ENCODE data around the gene IQCC.

Gene IQCC

DNA sequence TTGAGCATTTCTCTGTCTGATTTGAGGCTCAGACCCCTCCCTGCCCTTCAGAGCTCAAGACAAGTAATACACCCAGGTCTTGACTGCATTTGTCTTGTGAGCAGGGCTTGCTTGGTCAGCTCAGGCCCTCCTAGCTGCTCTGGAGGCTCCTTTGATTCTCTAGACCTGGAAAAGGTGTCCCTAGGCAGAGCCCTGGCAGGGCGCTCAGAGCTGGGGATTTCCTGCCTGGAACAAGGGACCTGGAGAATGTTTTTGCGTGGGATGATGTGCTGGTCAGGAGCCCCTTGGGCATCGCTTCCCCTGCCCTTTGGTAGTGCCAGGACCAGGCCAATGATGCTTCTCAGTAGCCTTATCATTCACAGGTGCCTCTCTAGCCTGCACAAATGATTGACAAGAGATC is 9.9 kb upstream of the IQCC start:
- no peak overlapping the region for H3K9ac ChIP-seq (ENCODE audit: low read length in 2 of 2)
- no peak overlapping the region for H3K27ac ChIP-seq (ENCODE audit: low read length)
- H3K36me3 ChIP-seq (ENCODE audit: control insufficient read depth in 2 of 2, insufficient read depth in 2 of 2, low read length in 2 of 2), result peaks cover 59 to 71% of the 10 kb centered on the region in 2 donors
- H3K27me3 ChIP-seq (ENCODE audit: control insufficient read depth in 1 of 2, insufficient read depth in 2 of 2, low read length in 2 of 2), result no peaks in the 10 kb centered on the region
- no peaks in the 10 kb centered on the region for H3K9me3 ChIP-seq (ENCODE audit: control insufficient read depth in 2 of 2, low read length in 2 of 2)
- H3K4me1 ChIP-seq (ENCODE audit: control insufficient read depth, insufficient read depth, low read length), result peaks cover 18% of the 10 kb centered on the region
- no peak overlapping the region for H3K4me3 ChIP-seq (ENCODE audit: low read length in 2 of 2)

DNA sequence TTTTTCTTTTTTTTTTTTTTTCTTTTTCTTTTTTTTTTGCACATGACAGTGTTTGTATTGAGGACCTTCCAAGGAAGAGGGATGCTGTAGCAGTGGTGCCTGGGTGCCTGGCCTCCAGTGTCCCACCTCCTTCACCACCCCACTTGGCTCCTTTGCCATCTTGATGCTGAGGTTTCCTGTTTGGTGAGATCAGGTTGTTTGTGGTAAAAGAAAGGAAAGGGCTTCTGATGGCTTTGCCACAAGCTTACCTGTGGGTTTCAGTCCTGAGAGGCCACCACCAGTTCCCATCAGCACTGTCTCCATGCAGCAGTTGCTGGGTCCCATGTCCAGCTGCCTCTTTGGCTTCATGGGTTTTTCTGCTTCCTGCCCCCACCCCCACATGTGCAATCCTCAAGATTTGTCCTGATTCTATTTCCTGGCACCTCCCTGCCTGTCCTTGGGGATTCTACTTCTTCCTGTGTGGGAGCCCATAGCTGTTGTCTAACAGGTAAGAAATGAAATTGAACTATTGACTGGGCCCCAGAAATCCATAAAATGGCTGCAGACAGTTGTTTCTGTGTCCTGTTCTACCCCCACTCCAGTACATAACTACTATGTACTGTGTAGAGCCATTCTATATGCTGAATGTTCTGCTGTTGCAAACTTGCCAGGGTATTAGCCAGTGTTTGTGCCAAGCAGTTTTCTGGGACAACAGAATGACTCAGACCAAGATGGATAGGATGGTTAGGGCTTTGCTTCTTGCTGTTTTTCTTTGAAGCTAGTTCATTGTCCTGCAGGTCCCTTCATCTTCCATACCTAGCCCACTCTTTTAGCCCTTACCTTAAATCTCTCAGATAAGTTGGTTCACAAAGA is 9.3 kb upstream of the IQCC start:
- peaks cover 56 to 67% of the 10 kb centered on the region in 2 donors for H3K36me3 ChIP-seq (ENCODE audit: control insufficient read depth in 2 of 2, insufficient read depth in 2 of 2, low read length in 2 of 2)
- no peak overlapping the region for H3K9ac ChIP-seq (ENCODE audit: low read length in 2 of 2)
- H3K9me3 ChIP-seq (ENCODE audit: control insufficient read depth in 2 of 2, low read length in 2 of 2), result no peaks in the 10 kb centered on the region
- no peak overlapping the region for H3K4me3 ChIP-seq (ENCODE audit: low read length in 2 of 2)
- peaks cover 20% of the 10 kb centered on the region for H3K4me1 ChIP-seq (ENCODE audit: control insufficient read depth, insufficient read depth, low read length)
- no peaks in the 10 kb centered on the region for H3K27me3 ChIP-seq (ENCODE audit: control insufficient read depth in 1 of 2, insufficient read depth in 2 of 2, low read length in 2 of 2)
- H3K27ac ChIP-seq (ENCODE audit: low read length), result no peak overlapping the region

GRCh38 chr1:32197074-32197473 is 8.4 kb upstream of the IQCC start:
- Histone ChIP-seq H3K4me3 (ENCODE audit: low read length in 2 of 2) (no peak overlapping the region), H3K9ac (ENCODE audit: low read length in 2 of 2) (no peak overlapping the region), H3K27me3 (ENCODE audit: control insufficient read depth in 1 of 2, insufficient read depth in 2 of 2, low read length in 2 of 2) (no peaks in the 10 kb centered on the region), H3K36me3 (ENCODE audit: control insufficient read depth in 2 of 2, insufficient read depth in 2 of 2, low read length in 2 of 2) (peaks cover 47 to 58% of the 10 kb centered on the region in 2 donors), H3K4me1 (ENCODE audit: control insufficient read depth, insufficient read depth, low read length) (peaks cover 28% of the 10 kb centered on the region), H3K9me3 (ENCODE audit: control insufficient read depth in 2 of 2, low read length in 2 of 2) (no peaks in the 10 kb centered on the region), H3K27ac (ENCODE audit: low read length) (no peak overlapping the region)

DNA sequence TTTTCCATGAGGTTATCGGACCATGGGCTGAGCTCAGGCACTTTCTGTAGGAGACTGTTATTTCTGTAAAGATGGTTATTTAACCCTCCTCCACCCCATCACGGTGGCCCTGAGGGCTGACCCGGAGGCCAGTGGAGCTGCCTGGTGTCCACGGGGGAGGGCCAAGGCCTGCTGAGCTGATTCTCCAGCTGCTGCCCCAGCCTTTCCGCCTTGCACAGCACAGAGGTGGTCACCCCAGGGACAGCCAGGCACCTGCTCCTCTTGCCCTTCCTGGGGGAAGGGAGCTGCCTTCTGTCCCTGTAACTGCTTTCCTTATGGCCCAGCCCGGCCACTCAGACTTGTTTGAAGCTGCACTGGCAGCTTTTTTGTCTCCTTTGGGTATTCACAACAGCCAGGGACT is 7.6 kb upstream of the IQCC start:
- H3K27me3 ChIP-seq (ENCODE audit: control insufficient read depth in 1 of 2, insufficient read depth in 2 of 2, low read length in 2 of 2), result no peaks in the 10 kb centered on the region
- H3K4me1 ChIP-seq (ENCODE audit: control insufficient read depth, insufficient read depth, low read length), result peaks cover 29% of the 10 kb centered on the region
- no peak overlapping the region for H3K27ac ChIP-seq (ENCODE audit: low read length)
- H3K9ac ChIP-seq (ENCODE audit: low read length in 2 of 2), result no peak overlapping the region
- H3K36me3 ChIP-seq (ENCODE audit: control insufficient read depth in 2 of 2, insufficient read depth in 2 of 2, low read length in 2 of 2), result peaks cover 40 to 51% of the 10 kb centered on the region in 2 donors
- no peaks in the 10 kb centered on the region for H3K9me3 ChIP-seq (ENCODE audit: control insufficient read depth in 2 of 2, low read length in 2 of 2)
- no peak overlapping the region for H3K4me3 ChIP-seq (ENCODE audit: low read length in 2 of 2)

GRCh38 chr1:32198237-32199042 is 7.0 kb upstream of the IQCC start:
- H3K27ac ChIP-seq (ENCODE audit: low read length), result peak overlapping the region; percentile 83
- H3K36me3 ChIP-seq (ENCODE audit: control insufficient read depth in 2 of 2, insufficient read depth in 2 of 2, low read length in 2 of 2), result peaks cover 34 to 46% of the 10 kb centered on the region in 2 donors
- H3K4me3 ChIP-seq (ENCODE audit: low read length in 2 of 2), result no peak overlapping the region
- H3K27me3 ChIP-seq (ENCODE audit: control insufficient read depth in 1 of 2, insufficient read depth in 2 of 2, low read length in 2 of 2), result no peaks in the 10 kb centered on the region
- H3K9ac ChIP-seq (ENCODE audit: low read length in 2 of 2), result no peak overlapping the region
- peaks cover 29% of the 10 kb centered on the region for H3K4me1 ChIP-seq (ENCODE audit: control insufficient read depth, insufficient read depth, low read length)
- H3K9me3 ChIP-seq (ENCODE audit: control insufficient read depth in 2 of 2, low read length in 2 of 2), result no peaks in the 10 kb centered on the region

DNA sequence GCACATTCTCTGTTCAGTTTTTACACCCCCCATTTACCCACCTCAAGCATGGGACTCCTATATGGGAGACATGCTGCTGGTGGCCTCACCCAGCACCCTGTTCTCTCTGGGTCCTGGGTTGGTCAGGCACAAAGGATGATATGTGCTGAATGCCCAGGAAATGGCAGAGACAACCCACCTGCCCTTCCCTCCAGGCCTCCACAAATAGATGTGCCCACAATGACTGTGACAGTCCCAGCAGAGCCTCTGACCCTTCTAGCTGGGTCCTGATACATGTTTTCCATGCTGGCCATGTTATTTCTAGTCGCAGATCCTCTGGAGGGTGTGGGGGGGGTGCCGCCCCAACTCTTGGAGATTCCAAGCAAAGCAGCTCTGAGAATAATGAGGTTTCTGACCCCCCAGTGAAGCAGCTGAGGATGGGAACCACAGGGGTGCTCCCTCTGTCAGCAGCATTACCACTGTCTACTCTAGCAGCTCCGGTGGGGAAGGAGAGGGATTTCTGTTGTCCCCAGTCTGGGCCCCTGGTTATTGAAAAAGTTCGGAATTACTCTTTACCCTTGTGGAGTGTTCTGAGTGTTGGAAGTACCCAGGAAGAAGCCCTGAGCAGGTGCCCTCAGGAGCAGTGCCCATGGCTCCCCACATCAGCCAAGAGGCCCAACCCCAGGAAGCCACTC is 6.3 kb upstream of the IQCC start:
- Histone ChIP-seq H3K36me3 (ENCODE audit: control insufficient read depth in 2 of 2, insufficient read depth in 2 of 2, low read length in 2 of 2) (peaks cover 29 to 42% of the 10 kb centered on the region in 2 donors), H3K9ac (ENCODE audit: low read length in 2 of 2) (peak overlapping the region in 1 of 2 donors; percentile 84), H3K27ac (ENCODE audit: low read length) (peak overlapping the region; percentile 83), H3K27me3 (ENCODE audit: control insufficient read depth in 1 of 2, insufficient read depth in 2 of 2, low read length in 2 of 2) (no peaks in the 10 kb centered on the region), H3K9me3 (ENCODE audit: control insufficient read depth in 2 of 2, low read length in 2 of 2) (no peaks in the 10 kb centered on the region), H3K4me3 (ENCODE audit: low read length in 2 of 2) (peak overlapping the region in 1 of 2 donors; percentile 91), H3K4me1 (ENCODE audit: control insufficient read depth, insufficient read depth, low read length) (peaks cover 29% of the 10 kb centered on the region)

DNA sequence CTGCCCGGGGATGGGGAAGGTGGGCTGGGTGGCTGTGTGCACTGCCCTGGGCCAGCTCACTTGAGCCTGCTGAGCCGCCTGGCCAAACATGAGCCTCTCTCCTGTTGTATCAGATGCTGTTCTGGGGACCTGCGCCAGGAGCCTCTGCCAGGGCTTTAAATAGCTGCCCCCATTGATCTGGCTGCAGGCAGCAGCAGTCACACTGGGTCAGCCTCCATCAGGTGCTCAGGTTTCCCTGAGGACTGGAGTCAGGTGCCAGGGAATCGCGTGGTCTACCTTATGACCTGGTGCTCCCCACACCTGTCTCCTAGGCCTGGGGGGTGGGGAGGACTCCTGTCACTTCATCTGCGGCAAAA is 5.8 kb upstream of the IQCC start:
- Histone ChIP-seq H3K27me3 (ENCODE audit: control insufficient read depth in 1 of 2, insufficient read depth in 2 of 2, low read length in 2 of 2) (no peaks in the 10 kb centered on the region), H3K4me1 (ENCODE audit: control insufficient read depth, insufficient read depth, low read length) (peaks cover 31% of the 10 kb centered on the region), H3K9me3 (ENCODE audit: control insufficient read depth in 2 of 2, low read length in 2 of 2) (no peaks in the 10 kb centered on the region), H3K27ac (ENCODE audit: low read length) (peak overlapping the region; percentile 83), H3K4me3 (ENCODE audit: low read length in 2 of 2) (peak overlapping the region; percentile 86 to 91), H3K36me3 (ENCODE audit: control insufficient read depth in 2 of 2, insufficient read depth in 2 of 2, low read length in 2 of 2) (peaks cover 24 to 37% of the 10 kb centered on the region in 2 donors), H3K9ac (ENCODE audit: low read length in 2 of 2) (peak overlapping the region; percentile 84 to 92)

DNA sequence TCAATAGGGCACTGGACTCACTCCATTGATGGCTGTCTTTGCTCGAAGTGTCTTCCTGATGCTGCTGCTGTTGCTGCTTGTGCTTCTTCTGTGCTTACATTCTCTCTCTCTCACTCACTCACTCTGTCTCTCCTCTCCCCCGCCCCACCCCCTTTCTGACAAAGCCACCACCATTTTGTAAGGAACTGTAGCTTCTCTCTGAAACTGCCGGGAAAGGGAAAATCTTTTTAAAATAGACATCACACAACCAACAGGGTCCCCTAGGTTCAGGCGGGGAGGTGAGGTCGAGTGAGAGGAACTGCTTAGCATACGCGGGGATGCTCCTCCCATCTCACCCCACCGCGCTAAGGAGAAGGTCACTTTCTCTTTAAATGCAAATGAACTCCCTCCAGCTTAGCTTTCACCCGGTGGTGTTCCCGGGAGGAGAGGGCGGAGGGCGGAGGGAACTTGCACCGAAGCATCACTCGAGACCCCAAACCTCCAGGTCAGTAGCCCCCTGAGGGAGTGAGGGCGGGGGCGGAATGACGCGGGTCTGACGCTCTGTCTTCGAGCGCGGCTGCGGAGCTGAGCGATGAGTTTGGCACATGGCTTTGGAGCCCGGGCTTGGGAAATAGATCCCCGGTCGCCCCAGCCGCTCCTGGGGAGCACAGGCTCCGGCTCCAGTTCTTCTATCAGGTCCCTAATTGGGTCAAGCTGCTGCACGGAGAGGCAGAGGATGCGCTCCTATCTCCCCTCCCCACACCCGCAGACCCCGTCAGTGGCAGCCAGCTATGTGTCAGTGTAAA is 5.1 kb upstream of the IQCC start, which contains the start of gene CCDC28B:
Gene CCDC28B (plus strand): TSS at position 370 of the 785 bp plus-strand sequence. CDS start 1,341 bp downstream, outside the sequence.
- Histone ChIP-seq H3K36me3 (ENCODE audit: control insufficient read depth in 2 of 2, insufficient read depth in 2 of 2, low read length in 2 of 2) (peaks cover 16 to 30% of the 10 kb centered on the region in 2 donors), H3K9me3 (ENCODE audit: control insufficient read depth in 2 of 2, low read length in 2 of 2) (no peaks in the 10 kb centered on the region), H3K4me1 (ENCODE audit: control insufficient read depth, insufficient read depth, low read length) (peaks cover 38% of the 10 kb centered on the region), H3K27ac (ENCODE audit: low read length) (peak within 1 kb of the TSS; percentile 83), H3K9ac (ENCODE audit: low read length in 2 of 2) (peak within 1 kb of the TSS; percentile 84 to 92), H3K27me3 (ENCODE audit: control insufficient read depth in 1 of 2, insufficient read depth in 2 of 2, low read length in 2 of 2) (no peaks in the 10 kb centered on the region), H3K4me3 (ENCODE audit: low read length in 2 of 2) (peak within 1 kb of the TSS; percentile 86 to 91)

- Histone ChIP-seq H3K4me3 (ENCODE audit: low read length in 2 of 2) (peak overlapping the region; percentile 86 to 91), H3K9me3 (ENCODE audit: control insufficient read depth in 2 of 2, low read length in 2 of 2) (no peaks in the 10 kb centered on the region), H3K9ac (ENCODE audit: low read length in 2 of 2) (peak overlapping the region; percentile 76 to 92), H3K27me3 (ENCODE audit: control insufficient read depth in 1 of 2, insufficient read depth in 2 of 2, low read length in 2 of 2) (no peaks in the 10 kb centered on the region), H3K36me3 (ENCODE audit: control insufficient read depth in 2 of 2, insufficient read depth in 2 of 2, low read length in 2 of 2) (peaks cover 10 to 22% of the 10 kb centered on the region in 2 donors), H3K4me1 (ENCODE audit: control insufficient read depth, insufficient read depth, low read length) (peaks cover 43% of the 10 kb centered on the region), H3K27ac (ENCODE audit: low read length) (peak overlapping the region; percentile 83)
Observed at GRCh38 chr1:32201011-32201855, 4.2 kb upstream of the IQCC start.

All from stomach smooth muscle (tissue), 2 donors.